Parathyroid adenoma (tissue), 2 donors: ENCODE results near the gene LSM3.
"Not testable (repeated sequence)": the region's sequence is repeated elsewhere in the genome, so short reads cannot be mapped to it uniquely, and the experiment has no call there.

Source experiments
- H2AFZ ChIP-seq: fragments of 300-600 bp; sonication (generic); one replicate; pipeline ENCODE4 v1.7.0; 2017; ENCODE audit warnings: antibody characterized with exemption, mild to moderate bottlenecking
- H3K27ac ChIP-seq: fragments of 300-600 bp; sonication (generic); one replicate; pipeline ENCODE4 v1.7.0; 2017
- H3K27me3 ChIP-seq: fragments of 300-600 bp; sonication (generic); one replicate; pipeline ENCODE4 v1.7.0; 2017; ENCODE audit warnings: low read length; ENCODE audit not compliant: control insufficient read depth, insufficient read depth
- H3K36me3 ChIP-seq: fragments of 300-600 bp; sonication (generic); one replicate; pipeline ENCODE4 v1.7.0; 2017; ENCODE audit warnings: low read length; ENCODE audit not compliant: control insufficient read depth, insufficient read depth
- H3K4me1 ChIP-seq: fragments of 300-600 bp; sonication (generic); one replicate; pipeline ENCODE4 v1.7.0; 2017; ENCODE audit warnings: control low read depth
- H3K4me2 ChIP-seq: fragments of 300-600 bp; sonication (generic); one replicate; pipeline ENCODE4 v1.7.0; 2017; ENCODE audit warnings: low read length
- H3K4me3 ChIP-seq: fragments of 300-600 bp; sonication (generic); one replicate; pipeline ENCODE4 v1.7.0; 2017; ENCODE audit warnings: low read depth, low read length
- H3K79me2 ChIP-seq: fragments of 300-600 bp; sonication (generic); one replicate; pipeline ENCODE4 v1.7.0; 2017; ENCODE audit warnings: control low read depth
- H3K9ac ChIP-seq: fragments of 300-600 bp; sonication (generic); one replicate; pipeline ENCODE4 v1.7.0; 2017; ENCODE audit warnings: mild to moderate bottlenecking
- H3K9me3 ChIP-seq: fragments of 300-600 bp; sonication (generic); one replicate; pipeline ENCODE4 v1.7.0; 2017; ENCODE audit warnings: low read length; ENCODE audit not compliant: control insufficient read depth
- TF ChIP-seq, protein P1 (sequence below): fragments of 300-600 bp; sonication (generic); IDR thresholded peaks from one replicate; pipeline ENCODE4 v1.7.0; 2017; ENCODE audit warnings: antibody characterized with exemption, mild to moderate bottlenecking
- donor health status: primary hyperparathyroidism.

The LSM3 gene

DNA sequence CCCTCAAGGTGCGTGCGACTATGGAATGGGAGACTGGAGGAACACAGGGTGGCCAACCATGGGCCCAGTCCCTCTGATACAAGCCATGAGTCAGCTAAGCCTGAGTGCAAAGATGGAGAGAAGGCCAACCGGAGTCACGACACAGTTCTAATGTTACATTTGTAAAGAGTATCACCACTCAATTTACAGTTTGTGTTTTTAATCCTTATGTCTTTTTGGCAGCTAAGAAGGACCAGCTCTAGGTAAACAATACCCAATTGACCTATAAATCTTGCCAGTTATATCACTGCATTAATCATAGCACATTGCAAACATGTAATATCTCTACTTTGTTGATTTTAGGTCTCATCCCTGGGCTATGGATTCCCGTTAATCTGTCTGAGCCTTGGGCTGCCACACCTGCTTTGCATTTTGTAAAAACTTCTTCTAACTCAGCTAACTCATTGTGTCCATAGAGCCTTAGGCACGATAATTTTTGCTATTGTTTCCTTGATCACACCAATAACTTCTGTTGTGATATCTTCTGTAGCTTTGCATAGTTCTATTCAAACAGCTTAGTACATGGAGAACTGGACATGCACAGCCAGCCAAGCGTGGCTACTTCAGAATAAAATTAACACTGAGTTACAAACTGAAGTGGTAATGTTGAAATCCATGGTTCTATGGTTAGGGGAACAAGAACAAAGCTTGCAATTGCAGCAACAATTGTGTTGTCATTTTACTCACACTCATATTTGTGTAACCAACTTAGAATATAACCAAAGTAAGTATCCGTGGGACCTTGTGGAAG lies 50.3 kb downstream of the LSM3 start:
- no peaks in the 10 kb centered on the region for H3K27me3 ChIP-seq
- H3K9me3 ChIP-seq = no peaks in the 10 kb centered on the region
- no peak overlapping the region for H3K4me2 ChIP-seq
- H3K79me2 ChIP-seq = no peaks in the 10 kb centered on the region
- H3K9ac ChIP-seq = no peak overlapping the region
- no peak overlapping the region for H2AFZ ChIP-seq
- no peak overlapping the region for H3K27ac ChIP-seq
- TF ChIP-seq, protein P1, sequence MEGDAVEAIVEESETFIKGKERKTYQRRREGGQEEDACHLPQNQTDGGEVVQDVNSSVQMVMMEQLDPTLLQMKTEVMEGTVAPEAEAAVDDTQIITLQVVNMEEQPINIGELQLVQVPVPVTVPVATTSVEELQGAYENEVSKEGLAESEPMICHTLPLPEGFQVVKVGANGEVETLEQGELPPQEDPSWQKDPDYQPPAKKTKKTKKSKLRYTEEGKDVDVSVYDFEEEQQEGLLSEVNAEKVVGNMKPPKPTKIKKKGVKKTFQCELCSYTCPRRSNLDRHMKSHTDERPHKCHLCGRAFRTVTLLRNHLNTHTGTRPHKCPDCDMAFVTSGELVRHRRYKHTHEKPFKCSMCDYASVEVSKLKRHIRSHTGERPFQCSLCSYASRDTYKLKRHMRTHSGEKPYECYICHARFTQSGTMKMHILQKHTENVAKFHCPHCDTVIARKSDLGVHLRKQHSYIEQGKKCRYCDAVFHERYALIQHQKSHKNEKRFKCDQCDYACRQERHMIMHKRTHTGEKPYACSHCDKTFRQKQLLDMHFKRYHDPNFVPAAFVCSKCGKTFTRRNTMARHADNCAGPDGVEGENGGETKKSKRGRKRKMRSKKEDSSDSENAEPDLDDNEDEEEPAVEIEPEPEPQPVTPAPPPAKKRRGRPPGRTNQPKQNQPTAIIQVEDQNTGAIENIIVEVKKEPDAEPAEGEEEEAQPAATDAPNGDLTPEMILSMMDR = no peak
- no peak overlapping the region for H3K4me3 ChIP-seq
- no peaks in the 10 kb centered on the region for H3K4me1 ChIP-seq
- H3K36me3 ChIP-seq = no peaks in the 10 kb centered on the region

DNA sequence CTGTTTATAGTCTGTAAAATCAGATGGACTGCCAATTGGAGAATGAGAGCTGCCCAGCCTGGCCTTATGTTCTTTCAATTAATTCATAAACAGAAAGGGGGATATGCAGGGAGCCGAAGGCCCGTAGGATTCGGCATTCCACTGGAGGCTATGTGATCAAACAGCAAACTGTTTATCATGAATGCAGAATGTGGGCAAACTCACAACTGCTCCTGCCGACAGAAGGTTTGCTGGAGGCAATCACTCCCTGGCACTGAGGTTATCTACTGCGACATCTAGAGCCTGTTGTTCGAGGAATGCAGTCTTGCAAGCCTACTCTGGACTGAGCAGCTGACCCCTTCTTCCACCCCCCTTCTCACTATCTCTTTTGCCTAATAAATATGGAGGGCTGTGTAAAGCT lies 51.1 kb downstream of the LSM3 start:
- H3K4me3 ChIP-seq, H3K27me3 ChIP-seq, H3K4me2 ChIP-seq, H3K36me3 ChIP-seq, H2AFZ ChIP-seq, H3K27ac ChIP-seq, H3K9me3 ChIP-seq, H3K9ac ChIP-seq, H3K79me2 ChIP-seq, H3K4me1 ChIP-seq: not testable (repeated sequence)

DNA sequence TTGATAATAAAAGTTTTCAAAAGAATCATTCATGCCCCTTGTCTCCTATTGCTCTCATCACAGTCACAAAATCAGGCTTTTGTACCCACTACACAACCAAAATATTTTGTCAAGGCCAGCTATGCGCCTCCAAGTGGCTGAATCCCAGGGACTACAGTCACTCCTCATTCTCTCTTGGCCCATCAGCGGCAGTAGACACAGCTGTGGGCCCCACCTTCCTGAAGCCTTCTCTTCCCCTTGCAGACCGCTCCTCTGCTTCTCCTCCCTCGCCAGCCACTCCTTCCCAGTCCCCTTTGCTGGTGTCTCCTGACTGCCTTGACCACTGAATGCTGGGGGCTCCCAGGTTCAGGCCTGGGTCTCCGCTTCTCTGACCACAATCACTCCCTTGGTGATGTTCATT lies 52.1 kb downstream of the LSM3 start:
- Histone ChIP-seq H3K4me1 (no peaks in the 10 kb centered on the region), H3K36me3 (no peaks in the 10 kb centered on the region)

DNA sequence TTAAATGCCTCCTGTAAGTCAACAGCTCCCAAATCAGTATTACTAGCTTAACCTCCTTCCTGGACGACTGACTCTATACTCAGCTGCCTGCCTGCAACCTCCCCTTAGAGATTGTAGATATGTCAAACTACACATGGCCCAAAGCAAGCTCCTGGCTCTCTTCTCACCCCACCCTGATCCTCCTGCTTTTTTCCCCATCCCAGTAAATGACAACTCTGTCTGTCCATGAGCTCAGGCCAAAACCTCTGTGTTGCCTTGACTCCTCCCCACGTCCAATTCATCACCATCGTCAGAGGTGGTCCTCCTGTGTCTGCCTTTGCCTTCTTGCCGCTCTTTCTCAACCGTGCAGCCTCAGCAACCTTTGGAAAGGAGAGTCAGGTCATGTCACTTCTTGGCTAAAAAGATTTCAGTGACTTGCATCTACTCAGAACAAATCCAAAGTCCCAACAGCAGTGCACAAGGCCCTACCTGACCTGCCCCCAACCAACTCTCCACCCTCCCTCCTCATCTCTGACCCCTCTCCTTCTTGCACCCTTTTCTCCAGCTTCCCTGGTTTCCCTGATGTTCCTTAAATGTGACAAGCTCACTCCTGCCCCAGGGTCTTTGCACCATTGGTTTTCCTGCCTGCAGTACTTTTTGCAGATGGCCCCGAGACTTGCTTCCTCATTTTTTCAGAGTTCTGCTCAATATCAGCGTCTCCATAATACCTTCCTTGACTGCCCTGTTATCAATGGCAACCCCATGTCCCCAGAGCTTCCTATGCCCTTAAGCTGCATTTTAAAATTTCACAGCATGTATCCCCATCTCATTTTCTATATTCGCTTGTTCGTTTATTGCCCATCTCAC lies 52.8 kb downstream of the LSM3 start:
- Histone ChIP-seq H3K4me2 (no peak overlapping the region), H3K4me1 (no peaks in the 10 kb centered on the region), H3K9me3 (no peaks in the 10 kb centered on the region), H2AFZ (no peak overlapping the region), H3K27ac (no peak overlapping the region), H3K9ac (no peak overlapping the region), H3K79me2 (no peaks in the 10 kb centered on the region), H3K27me3 (no peaks in the 10 kb centered on the region), H3K36me3 (no peaks in the 10 kb centered on the region), H3K4me3 (no peak overlapping the region)
- TF ChIP-seq, protein P1 = no peak

More for the DNA sequence above, 52.1 kb downstream of the LSM3 start:
- no peak overlapping the region for H3K4me2 ChIP-seq
- H3K9ac ChIP-seq = no peak overlapping the region
- no peaks in the 10 kb centered on the region for H3K9me3 ChIP-seq
- no peaks in the 10 kb centered on the region for H3K79me2 ChIP-seq
- H2AFZ ChIP-seq = no peak overlapping the region
- no peak overlapping the region for H3K27ac ChIP-seq
- TF ChIP-seq, protein P1 = no peak
- H3K4me3 ChIP-seq = no peak overlapping the region
- no peaks in the 10 kb centered on the region for H3K27me3 ChIP-seq

DNA sequence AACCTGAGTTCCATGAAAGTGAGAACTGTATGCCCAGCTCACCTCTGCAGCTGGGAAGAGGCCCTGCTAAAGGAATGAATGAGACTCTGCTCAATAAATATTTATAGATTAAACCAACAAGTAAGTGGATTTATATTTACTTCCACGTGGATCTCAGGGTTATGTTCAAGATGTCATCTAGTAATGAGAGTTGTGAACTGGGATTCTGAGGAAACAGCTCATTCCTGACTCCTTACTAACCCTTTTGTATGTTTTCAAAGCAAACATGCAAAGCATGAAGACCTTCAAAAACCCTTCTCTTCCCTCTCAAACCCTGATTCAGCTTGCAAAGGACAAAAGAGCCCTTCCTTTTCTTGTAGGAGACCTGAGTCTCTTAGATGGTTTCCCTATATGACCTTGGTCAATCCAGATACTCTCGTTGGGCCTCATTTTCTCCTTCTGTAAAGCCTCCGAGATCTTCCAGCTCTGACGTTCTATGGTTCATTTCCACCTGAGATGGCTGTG lies 53.4 kb downstream of the LSM3 start:
- no peak overlapping the region for H3K27ac ChIP-seq

More for the DNA sequence above, 53.4 kb downstream of the LSM3 start:
- Histone ChIP-seq H3K27me3 (no peaks in the 10 kb centered on the region), H3K4me3 (no peak overlapping the region), H3K4me2 (no peak overlapping the region), H3K9ac (no peak overlapping the region), H3K9me3 (no peaks in the 10 kb centered on the region), H3K4me1 (no peaks in the 10 kb centered on the region), H3K36me3 (no peaks in the 10 kb centered on the region), H2AFZ (no peak overlapping the region), H3K79me2 (no peaks in the 10 kb centered on the region)
- TF ChIP-seq, protein P1 = no peak
